Loucy (cell line): ENCODE results near the gene GPRC5C.

Source experiments
- CTCF ChIP-seq: fragments of 200-600 bp; sonication (generic); conservative IDR thresholded peaks from 2 replicates; pipeline ENCODE4 v1.5.1; 2014; ENCODE audit warnings: mild to moderate bottlenecking, antibody characterized with exemption, low read length
- EZH2phosphoT487 ChIP-seq: fragments of 200-600 bp; IDR thresholded peaks from 2 replicates; pipeline ENCODE4 v1.6.1; 2018; ENCODE audit warnings: antibody characterized with exemption, mild to moderate bottlenecking, moderate library complexity, borderline replicate concordance

DNA sequence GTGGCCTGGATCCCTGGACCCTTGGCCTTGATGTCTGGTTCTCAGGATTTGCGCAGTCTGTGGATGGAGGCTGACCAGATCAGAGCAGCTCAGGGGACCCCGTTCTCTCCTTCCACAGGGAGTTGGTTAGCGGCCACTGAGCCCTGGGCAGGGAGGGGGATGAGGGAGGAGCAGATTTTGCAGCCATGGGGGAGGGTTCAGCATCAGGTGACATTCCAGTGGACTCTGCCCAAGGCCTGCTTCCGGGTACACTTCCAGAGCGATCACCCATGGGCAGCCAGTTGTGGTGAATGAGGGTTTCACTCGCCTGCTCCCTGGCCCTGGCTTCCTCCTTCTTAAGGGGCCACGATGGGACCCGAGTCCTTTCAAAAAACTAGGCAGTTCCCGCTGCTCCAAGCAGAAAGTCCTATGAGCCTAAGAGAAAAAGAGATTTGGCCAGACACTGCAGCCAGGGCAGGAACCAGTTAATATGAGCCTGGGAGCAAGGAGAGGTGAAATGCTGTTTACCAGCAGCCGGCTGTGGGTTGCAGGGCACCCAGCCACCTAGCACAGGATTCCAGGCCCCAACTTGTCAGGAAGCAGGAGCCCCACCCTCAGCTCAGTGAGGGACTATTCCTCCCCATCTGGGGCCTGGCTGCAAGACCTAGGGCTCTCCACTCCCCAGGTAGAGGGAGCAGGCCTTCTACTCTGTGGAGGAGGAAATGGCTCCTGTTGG is 4.7 kb upstream of the GPRC5C start:
- TF ChIP-seq CTCF = no peak
- TF ChIP-seq EZH2phosphoT487 = no peak
